ENCODE results near the gene PRSS36. TPM values are rescaled to one million over a fixed set of nuclear protein-coding genes. Genes with fewer than 3 reads are reported as not detected.

The PRSS36 gene
- total RNA-seq, 1 experiment from 2014 or later = 1.6 TPM

- DNase-seq = no peak
- peak overlapping the region; percentile 6 for H3K27ac Mint-ChIP-seq (ENCODE audit: unreplicated experiment)
- no peak for TF ChIP-seq CTCF (IDR thresholded peaks at IDR 0.05; ENCODE audit: unreplicated experiment)
- H3K36me3 Mint-ChIP-seq (ENCODE audit: insufficient read depth, unreplicated experiment) = peaks cover 81% of the 10 kb centered on the region
- H3K4me3 Mint-ChIP-seq (ENCODE audit: low read depth, unreplicated experiment) = peak overlapping the region; percentile 93
- CTCF ChIA-PET = interaction anchor here (1.2 to 3.8 kb wide), 2 partner anchors 9 to 16 kb away, joined by 3 to 18 read pairs; partner anchors contain the start of gene KAT8
- intact Hi-C loops (cut with micrococcal nuclease; ENCODE audit: unreplicated experiment) = no loop called here
- H3K27me3 Mint-ChIP-seq (ENCODE audit: unreplicated experiment) = no peaks in the 10 kb centered on the region
- no TSS peak for BruUV-seq (replicated peaks)
- peaks cover 77% of the 10 kb centered on the region for H3K4me1 Mint-ChIP-seq (ENCODE audit: low read depth, unreplicated experiment)
- no peaks in the 10 kb centered on the region for H3K9me3 Mint-ChIP-seq (ENCODE audit: low read depth, unreplicated experiment)
Observed at GRCh38 chr16:31133046-31133501, 16.8 kb downstream of the PRSS36 start.

DNA sequence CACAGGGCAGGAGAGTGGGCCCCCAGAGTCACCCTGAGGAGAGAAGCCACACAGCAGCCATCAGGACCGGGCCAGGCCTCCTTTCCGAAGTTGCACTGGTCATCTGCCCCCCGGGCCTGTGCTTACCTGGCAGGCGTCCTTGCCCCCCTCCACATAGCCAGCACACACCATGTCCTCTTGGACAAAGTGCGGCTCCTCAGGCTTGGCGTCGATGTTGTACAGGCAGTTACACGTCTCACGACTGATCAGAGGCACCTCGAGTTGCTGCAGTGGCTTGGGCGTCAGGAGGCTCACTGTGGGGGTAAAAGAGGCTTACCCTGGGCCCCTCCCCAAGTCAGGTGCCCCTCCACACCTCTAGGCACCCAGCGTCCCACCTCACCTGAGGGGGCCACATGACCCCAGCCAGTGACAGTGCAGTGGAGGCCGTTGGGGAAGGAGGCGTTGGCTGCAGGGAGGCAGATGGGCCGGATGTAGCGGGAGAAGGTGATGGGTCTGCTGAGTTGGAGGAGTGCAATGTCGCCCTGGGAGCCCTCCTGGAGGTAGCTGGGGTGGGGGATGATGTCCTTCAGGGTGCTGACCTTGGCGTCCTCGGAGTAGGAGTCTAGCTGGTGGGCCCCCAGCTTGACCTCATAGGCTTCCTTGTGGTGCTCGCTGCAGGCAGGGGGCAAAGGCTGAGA lies 17.4 kb downstream of the PRSS36 start:
- peaks cover 81% of the 10 kb centered on the region for H3K4me1 Mint-ChIP-seq (ENCODE audit: low read depth, unreplicated experiment)
- peak overlapping the region; percentile 93 for H3K4me3 Mint-ChIP-seq (ENCODE audit: low read depth, unreplicated experiment)
- H3K36me3 Mint-ChIP-seq (ENCODE audit: insufficient read depth, unreplicated experiment) = peaks cover 83% of the 10 kb centered on the region
- intact Hi-C loops (cut with micrococcal nuclease; ENCODE audit: unreplicated experiment) = no loop called here
- H3K27ac Mint-ChIP-seq (ENCODE audit: unreplicated experiment) = peak overlapping the region; percentile 6
- H3K27me3 Mint-ChIP-seq (ENCODE audit: unreplicated experiment) = no peaks in the 10 kb centered on the region
- H3K9me3 Mint-ChIP-seq (ENCODE audit: low read depth, unreplicated experiment) = no peaks in the 10 kb centered on the region
- no peak for TF ChIP-seq CTCF (IDR thresholded peaks at IDR 0.05; ENCODE audit: unreplicated experiment)
- DNase-seq = no peak
- BruUV-seq (replicated peaks) = no TSS peak
- CTCF ChIA-PET = interaction anchor here (1.2 to 5.5 kb wide), 3 partner anchors 10 to 15 kb away, joined by 3 to 26 read pairs (median 18); partner anchors contain the start of gene KAT8

DNA sequence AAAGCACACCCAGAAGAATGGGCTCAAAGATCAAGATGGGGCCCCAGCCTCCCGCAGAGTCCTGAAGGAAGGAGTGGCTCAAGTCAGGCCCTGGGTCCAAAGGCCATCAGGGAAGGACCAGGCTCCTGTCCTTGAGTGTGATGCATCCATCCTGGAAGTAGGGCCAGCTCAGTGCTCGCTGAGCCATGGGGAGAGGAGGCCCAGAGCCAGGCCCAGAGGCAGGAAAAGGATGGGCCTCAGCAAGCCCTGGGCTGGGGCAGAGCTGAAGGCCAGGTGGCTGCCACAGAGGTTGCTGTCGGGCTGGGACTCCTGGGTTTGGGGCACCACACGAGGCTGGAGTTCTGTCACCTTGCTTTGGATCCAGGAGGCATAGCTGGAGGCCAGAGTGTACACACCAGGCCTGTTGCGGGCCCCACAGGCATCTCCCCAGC lies 18.0 kb downstream of the PRSS36 start:
- peak overlapping the region; percentile 66 for H3K4me3 Mint-ChIP-seq (ENCODE audit: low read depth, unreplicated experiment)
- no TSS peak for BruUV-seq (replicated peaks)
- no peaks in the 10 kb centered on the region for H3K9me3 Mint-ChIP-seq (ENCODE audit: low read depth, unreplicated experiment)
- H3K36me3 Mint-ChIP-seq (ENCODE audit: insufficient read depth, unreplicated experiment) = peaks cover 86% of the 10 kb centered on the region
- CTCF ChIA-PET = interaction anchor here (1.2 to 5.5 kb wide), 4 partner anchors 10 to 147 kb away, joined by 3 to 38 read pairs (median 15); partner anchors contain the start of genes HSD3B7 and KAT8
- H3K4me1 Mint-ChIP-seq (ENCODE audit: low read depth, unreplicated experiment) = peaks cover 85% of the 10 kb centered on the region
- TF ChIP-seq CTCF (IDR thresholded peaks at IDR 0.05; ENCODE audit: unreplicated experiment) = no peak
- H3K27ac Mint-ChIP-seq (ENCODE audit: unreplicated experiment) = peak overlapping the region; percentile 93
- intact Hi-C loops (cut with micrococcal nuclease; ENCODE audit: unreplicated experiment) = no loop called here
- DNase-seq = no peak
- H3K27me3 Mint-ChIP-seq (ENCODE audit: unreplicated experiment) = no peaks in the 10 kb centered on the region

- peaks cover 82% of the 10 kb centered on the region for H3K4me1 Mint-ChIP-seq (ENCODE audit: low read depth, unreplicated experiment)
- peak overlapping the region; percentile 93 for H3K27ac Mint-ChIP-seq (ENCODE audit: unreplicated experiment)
- peaks cover 89% of the 10 kb centered on the region for H3K36me3 Mint-ChIP-seq (ENCODE audit: insufficient read depth, unreplicated experiment)
- no peak for DNase-seq
- CTCF ChIA-PET = interaction anchor here (1.1 to 5.5 kb wide), 6 partner anchors 8 to 146 kb away, joined by 3 to 38 read pairs (median 4); partner anchors contain the start of genes HSD3B7 and KAT8
- H3K4me3 Mint-ChIP-seq (ENCODE audit: low read depth, unreplicated experiment) = peak overlapping the region; percentile 66
- no peaks in the 10 kb centered on the region for H3K27me3 Mint-ChIP-seq (ENCODE audit: unreplicated experiment)
- no TSS peak for BruUV-seq (replicated peaks)
- no peak for TF ChIP-seq CTCF (IDR thresholded peaks at IDR 0.05; ENCODE audit: unreplicated experiment)
- intact Hi-C loops (cut with micrococcal nuclease; ENCODE audit: unreplicated experiment) = no loop called here
- H3K9me3 Mint-ChIP-seq (ENCODE audit: low read depth, unreplicated experiment) = no peaks in the 10 kb centered on the region
Observed at GRCh38 chr16:31131416-31131815, 18.4 kb downstream of the PRSS36 start.
